HCT116 (cell line): Measurements from ENCODE around the gene VPS37D. TPM values are rescaled to one million over a fixed set of nuclear protein-coding genes. Genes with fewer than 3 reads are reported as not detected.

Experiments
- ATAC-seq: fragments of 200-7000 bp; cut with Tn5 transposase; 2 replicates; pipeline ENCODE4 v1.9.1; 2020; ENCODE audit warnings: mild to moderate bottlenecking, moderate library complexity
- BruUV-seq: library from RNA; stranded (reverse); fragments of 400-500 nt; replicated peaks from 2 replicates; lab custom pipeline; 2021; lab: Mats Ljungman, UMichigan
- CTCF ChIA-PET: fragments of 300-600 bp; sonication (Branson Sonifier 250); formaldehyde crosslinking; loops from one replicate; lab custom pipeline; 2021; ENCODE audit warnings: antibody characterized with exemption; lab: Charles Lee
- POLR2A ChIA-PET: fragments of 300-600, 350-600 bp; sonication (Branson Sonifier 250); formaldehyde crosslinking; loops from one replicate; lab custom pipeline; 2021; ENCODE audit warnings: antibody characterized with exemption; lab: Charles Lee
- RAD21 ChIA-PET, 2 experiments: fragments of 300-600 bp; sonication (Branson Sonifier 250); formaldehyde crosslinking; loops; one replicate each; lab custom pipeline; 2023; ENCODE audit warnings: low total read pairs in 2 of 2; ENCODE audit not compliant: uncharacterized antibody in 2 of 2, unreplicated experiment in 2 of 2, low non-redundant PET in 1 of 2; lab: Charles Lee
- DNase-seq: peaks from one replicate; pipeline ENCODE4 v3.0.0-alpha.2; 2010; ENCODE audit warnings: low read depth, low spot score
- H2AFZ ChIP-seq: fragments of 200-600 bp; shearing (Covaris generic), sonication (generic); 2 replicates; pipeline ENCODE4 v1.6.1; 2017; ENCODE audit warnings: low read depth, mixed run types, mixed read lengths, antibody characterized with exemption, low read length; ENCODE audit not compliant: poor library complexity, severe bottlenecking
- H3K27ac ChIP-seq: 2 replicates; pipeline ENCODE4 v1.5.1; 2012; ENCODE audit warnings: low read depth, low read length
- H3K27me3 ChIP-seq: fragments of 200-600 bp; sonication (generic); 2 replicates; pipeline ENCODE4 v1.6.1; 2016; ENCODE audit warnings: mixed run types, low read length, mixed read lengths; ENCODE audit not compliant: insufficient read depth
- H3K36me3 ChIP-seq, 2 experiments: fragments of 200-500 bp in 1 of 2; fragments of 200-600 bp in 1 of 2; sonication (Bioruptor generic) in 1 of 2; sonication (generic) in 1 of 2; 2 replicates each; pipeline versions ENCODE4 v1.5.1 to v1.6.1; 2014 to 2016; ENCODE audit warnings: low read length in 2 of 2, inconsistent platforms in 1 of 2, mixed read lengths in 1 of 2, mixed run types in 1 of 2; ENCODE audit not compliant: insufficient read depth in 2 of 2, control insufficient read depth in 1 of 2
- H3K4me1 ChIP-seq, 2 experiments: fragments of 200-600 bp in 1 of 2; sonication (generic) in 1 of 2; 2 replicates each; pipeline versions ENCODE4 v1.5.1 to v1.6.1; 2012 to 2017; ENCODE audit warnings: low read length in 2 of 2, inconsistent platforms in 1 of 2, mild to moderate bottlenecking in 1 of 2, mixed read lengths in 1 of 2, mixed run types in 1 of 2, moderate library complexity in 1 of 2; ENCODE audit not compliant: insufficient read depth in 2 of 2, control insufficient read depth in 1 of 2
- H3K4me2 ChIP-seq: fragments of 200-600 bp; sonication (generic); 2 replicates; pipeline ENCODE4 v1.6.1; 2017; ENCODE audit warnings: mixed run types, low read length, mixed read lengths
- H3K4me3 ChIP-seq, 2 experiments: fragments of 200-600 bp in 1 of 2; sonication (generic) in 1 of 2; replicated peaks in 1 of 2; 2 replicates each; pipeline ENCODE4 v1.5.1; 2011 to 2016; ENCODE audit warnings: low read length in 2 of 2, control low read depth in 1 of 2, low read depth in 1 of 2, mild to moderate bottlenecking in 1 of 2, mixed read lengths in 1 of 2, mixed run types in 1 of 2
- H3K79me2 ChIP-seq: fragments of 200-600 bp; sonication (generic); 2 replicates; pipeline ENCODE4 v1.6.1; 2017; ENCODE audit warnings: mild to moderate bottlenecking, mixed run types, low read length, moderate library complexity, mixed read lengths; ENCODE audit not compliant: insufficient read depth
- H3K9ac ChIP-seq: fragments of 200-600 bp; sonication (generic); 2 replicates; pipeline ENCODE4 v1.6.1; 2016; ENCODE audit warnings: low read length, mixed read lengths
- H3K9me2 ChIP-seq: fragments of 200-600 bp; sonication (generic), shearing (Covaris generic); 2 replicates; pipeline ENCODE4 v1.6.1; 2017; ENCODE audit warnings: mixed run types, mild to moderate bottlenecking, moderate library complexity; ENCODE audit not compliant: insufficient read depth
- H3K9me3 ChIP-seq, 2 experiments: fragments of 200-500 bp in 1 of 2; fragments of 200-600 bp in 1 of 2; sonication (Bioruptor generic) in 1 of 2; sonication (generic) in 1 of 2; 2 replicates each; pipeline ENCODE4 v1.6.1; 2014 to 2017; ENCODE audit warnings: low read length in 2 of 2, mixed read lengths in 2 of 2, inconsistent platforms in 1 of 2, low read depth in 1 of 2, mild to moderate bottlenecking in 1 of 2, mixed run types in 1 of 2, moderate library complexity in 1 of 2; ENCODE audit not compliant: control insufficient read depth in 1 of 2, insufficient read depth in 1 of 2
- H4K20me1 ChIP-seq: fragments of 200-600 bp; sonication (generic), shearing (Covaris generic); 2 replicates; pipeline ENCODE4 v1.6.1; 2017; ENCODE audit warnings: mixed run types, mild to moderate bottlenecking, moderate library complexity; ENCODE audit not compliant: insufficient read depth
- CBX3 ChIP-seq: IDR thresholded peaks from 2 replicates; pipeline ENCODE4 v1.6.1; 2012; ENCODE audit warnings: low read depth
- CEBPB ChIP-seq: IDR thresholded peaks from 2 replicates; pipeline ENCODE4 v1.6.1; 2012; ENCODE audit warnings: low read depth
- EGR1 ChIP-seq: IDR thresholded peaks from 2 replicates; pipeline ENCODE4 v1.6.1; 2012; ENCODE audit warnings: low read depth
- EZH2 ChIP-seq: fragments of 200-600 bp; sonication (generic); IDR thresholded peaks from 2 replicates; pipeline ENCODE4 v1.6.1; 2017; ENCODE audit warnings: antibody characterized with exemption, mixed run types
- FOSL1 ChIP-seq: IDR thresholded peaks from 2 replicates; pipeline ENCODE4 v1.6.1; 2012; ENCODE audit warnings: low read depth
- POLR2A ChIP-seq: IDR thresholded peaks from 2 replicates; pipeline ENCODE4 v1.7.0; 2011; ENCODE audit warnings: borderline replicate concordance; ENCODE audit not compliant: insufficient read depth, insufficient read length; ENCODE audit errors: extremely low read depth
- REST ChIP-seq: IDR thresholded peaks from 2 replicates; pipeline ENCODE4 v1.6.1; 2012; ENCODE audit warnings: low read depth
- SIN3A ChIP-seq: IDR thresholded peaks from 2 replicates; pipeline ENCODE4 v1.6.1; 2012; ENCODE audit warnings: low read depth
- SP1 ChIP-seq: IDR thresholded peaks from 2 replicates; pipeline ENCODE4 v1.6.1; 2012; ENCODE audit warnings: low read depth
- SRF ChIP-seq: IDR thresholded peaks from 2 replicates; pipeline ENCODE4 v1.6.1; 2012; ENCODE audit warnings: low read depth
- TCF7L2 ChIP-seq: IDR thresholded peaks from 2 replicates; pipeline ENCODE4 v1.7.0; 2011; ENCODE audit warnings: borderline replicate concordance, inconsistent platforms; ENCODE audit not compliant: insufficient read depth, insufficient read length; ENCODE audit errors: extremely low read depth
- ZFX ChIP-seq: fragments of 450-650 bp; IDR thresholded peaks from 2 replicates; pipeline ENCODE4 v1.6.1; 2017
- intact Hi-C: fragments of 100-400 bp; cut with micrococcal nuclease; formaldehyde crosslinking; loops from 2 replicates; pipeline ENCODE4 v1.10.0; 2022
- total RNA-seq: library from RNA; stranded (reverse); gene quantifications from one replicate; pipeline ENCODE4 v1.2.1, GENCODE V29; 2021; ENCODE audit not compliant: unreplicated experiment
- TF ChIP-seq, protein P1 (sequence below): IDR thresholded peaks from 2 replicates; pipeline ENCODE4 v1.6.1; 2012
- TF ChIP-seq, protein P2 (sequence below), 3 experiments: fragments of 200-600 bp in 1 of 3; sonication (generic) in 1 of 3; IDR thresholded peaks in 2 of 3; conservative IDR thresholded peaks in 1 of 3; 2 replicates each; pipeline ENCODE4 v1.5.1; 2012 to 2017; ENCODE audit warnings: low read depth in 2 of 3, low read length in 2 of 3, antibody characterized with exemption in 1 of 3, borderline replicate concordance in 1 of 3, control low read depth in 1 of 3, mild to moderate bottlenecking in 1 of 3, mixed read lengths in 1 of 3, mixed run types in 1 of 3, moderate library complexity in 1 of 3; ENCODE audit not compliant: insufficient read depth in 1 of 3

The VPS37D gene
- total RNA-seq, 1 experiment from 2014 or later: 9.5 TPM

DNA sequence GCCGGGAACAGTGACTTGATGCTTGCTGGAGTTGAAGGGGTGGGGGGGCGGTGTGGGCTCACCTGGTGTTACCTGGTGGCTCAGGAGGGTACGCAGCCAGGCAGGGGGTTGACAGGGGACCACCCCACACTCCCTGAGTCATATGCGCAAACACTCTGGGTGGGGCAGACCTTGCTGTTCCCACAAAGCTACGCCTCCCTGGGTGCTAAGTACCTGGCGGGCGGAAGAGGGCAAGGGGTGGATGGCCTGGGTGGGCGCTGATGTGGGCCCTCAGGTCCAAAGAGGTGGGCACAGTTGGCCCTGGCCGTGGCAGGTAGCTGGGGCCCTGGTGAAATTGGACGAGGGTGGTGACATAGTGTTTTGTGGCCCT is 37.9 kb downstream of the VPS37D start:
- H3K9me2 ChIP-seq: no peaks in the 10 kb centered on the region
- TF ChIP-seq SP1: no peak
- no peak for TF ChIP-seq EGR1
- TF ChIP-seq, protein P1, sequence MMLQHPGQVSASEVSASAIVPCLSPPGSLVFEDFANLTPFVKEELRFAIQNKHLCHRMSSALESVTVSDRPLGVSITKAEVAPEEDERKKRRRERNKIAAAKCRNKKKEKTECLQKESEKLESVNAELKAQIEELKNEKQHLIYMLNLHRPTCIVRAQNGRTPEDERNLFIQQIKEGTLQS: no peak
- TF ChIP-seq POLR2A: no peak
- TF ChIP-seq SRF: no peak
- no peak for TF ChIP-seq CBX3
- no peak for TF ChIP-seq ZFX
- TF ChIP-seq CEBPB: no peak
- no peak for TF ChIP-seq FOSL1
- TF ChIP-seq, protein P2, sequence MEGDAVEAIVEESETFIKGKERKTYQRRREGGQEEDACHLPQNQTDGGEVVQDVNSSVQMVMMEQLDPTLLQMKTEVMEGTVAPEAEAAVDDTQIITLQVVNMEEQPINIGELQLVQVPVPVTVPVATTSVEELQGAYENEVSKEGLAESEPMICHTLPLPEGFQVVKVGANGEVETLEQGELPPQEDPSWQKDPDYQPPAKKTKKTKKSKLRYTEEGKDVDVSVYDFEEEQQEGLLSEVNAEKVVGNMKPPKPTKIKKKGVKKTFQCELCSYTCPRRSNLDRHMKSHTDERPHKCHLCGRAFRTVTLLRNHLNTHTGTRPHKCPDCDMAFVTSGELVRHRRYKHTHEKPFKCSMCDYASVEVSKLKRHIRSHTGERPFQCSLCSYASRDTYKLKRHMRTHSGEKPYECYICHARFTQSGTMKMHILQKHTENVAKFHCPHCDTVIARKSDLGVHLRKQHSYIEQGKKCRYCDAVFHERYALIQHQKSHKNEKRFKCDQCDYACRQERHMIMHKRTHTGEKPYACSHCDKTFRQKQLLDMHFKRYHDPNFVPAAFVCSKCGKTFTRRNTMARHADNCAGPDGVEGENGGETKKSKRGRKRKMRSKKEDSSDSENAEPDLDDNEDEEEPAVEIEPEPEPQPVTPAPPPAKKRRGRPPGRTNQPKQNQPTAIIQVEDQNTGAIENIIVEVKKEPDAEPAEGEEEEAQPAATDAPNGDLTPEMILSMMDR (IDR thresholded peaks at IDR 0.05 in 2 of 3, conservative IDR thresholded peaks at IDR 0.05 in 1 of 3; ENCODE audit: borderline replicate concordance in 1 of 3, insufficient read depth in 1 of 3, low read depth in 2 of 3, low read length in 2 of 3): no peak
- TF ChIP-seq REST: no peak
- TF ChIP-seq TCF7L2: no peak
- no peak for TF ChIP-seq EZH2
- TF ChIP-seq SIN3A: no peak
- TF ChIP-seq, all 23 proteins: peak for 0
- peak overlapping the region; percentile 58 for H3K9ac ChIP-seq
- no peak overlapping the region for H3K4me3 ChIP-seq
- no peak for ATAC-seq
- H3K9me3 ChIP-seq: no peaks in the 10 kb centered on the region
- no peaks in the 10 kb centered on the region for H3K27me3 ChIP-seq
- peak overlapping the region; percentile 92 for H3K27ac ChIP-seq
- no peak overlapping the region for H2AFZ ChIP-seq
- ChIA-PET RAD21 (interaction anchor here in 1 of 2 experiments (0.6 kb wide), 1 partner anchor 10 kb away, joined by 3 read pairs; no protein-coding TSS in a partner anchor), CTCF (interaction anchor here (1.9 to 2.1 kb wide), 2 partner anchors 14 to 98 kb away, joined by 6 to 14 read pairs; partner anchors contain the start of gene STX1A), POLR2A (interaction anchor here (1.3 to 2.1 kb wide), 2 partner anchors 10 to 11 kb away, joined by 9 to 17 read pairs; no protein-coding TSS in a partner anchor)
- H4K20me1 ChIP-seq: no peaks in the 10 kb centered on the region
- no peak for DNase-seq
- H3K36me3 ChIP-seq: peaks cover 16 to 35% of the 10 kb centered on the region in 2 experiments; a peak in 3 of 4 replicates
- intact Hi-C loops: no loop called here
- BruUV-seq: no TSS peak
- peaks cover 40 to 75% of the 10 kb centered on the region in 2 experiments for H3K4me1 ChIP-seq
- H3K79me2 ChIP-seq: peaks cover 30% of the 10 kb centered on the region; the same call in 1 of the 2 replicates
- H3K4me2 ChIP-seq: peak overlapping the region; percentile 79
